OCI-LY7 (cell line): ENCODE results near the gene KCTD2. TPM values are rescaled to one million over a fixed set of nuclear protein-coding genes. Genes with fewer than 3 reads are reported as not detected.

ENCODE experiments used
- BruUV-seq: library from RNA; stranded (reverse); fragments of 400-500 nt; replicated peaks from 2 replicates; lab custom pipeline; 2021; lab: Mats Ljungman, UMichigan
- CTCF ChIA-PET: fragments of 300-600 bp; sonication (Branson Sonifier 250); formaldehyde crosslinking; loops from one replicate; lab custom pipeline; 2022; ENCODE audit warnings: antibody characterized with exemption; ENCODE audit not compliant: unreplicated experiment; lab: Charles Lee
- POLR2A ChIA-PET: fragments of 300-600 bp; sonication (Branson Sonifier 250); formaldehyde crosslinking; loops from one replicate; lab custom pipeline; 2022; ENCODE audit warnings: antibody characterized with exemption; lab: Charles Lee
- DNase-seq: peaks from one replicate; pipeline ENCODE4 v3.0.0-alpha.2; 2015; ENCODE audit warnings: low spot score
- H2AFZ ChIP-seq: fragments of 200-600 bp; sonication (generic), shearing (Covaris generic); 2 replicates; pipeline ENCODE4 v1.6.1; 2014; ENCODE audit warnings: mild to moderate bottlenecking, antibody characterized with exemption, low read length, moderate library complexity
- H3K27ac ChIP-seq: fragments of 200-600 bp; sonication (generic); 2 replicates; pipeline ENCODE4 v1.5.1; 2014; ENCODE audit warnings: mixed run types, low read depth, mild to moderate bottlenecking, moderate library complexity, low read length, inconsistent platforms; ENCODE audit not compliant: poor library complexity, severe bottlenecking
- H3K36me3 ChIP-seq: fragments of 200-600 bp; sonication (generic); 2 replicates; pipeline ENCODE4 v1.6.1; 2014; ENCODE audit warnings: mild to moderate bottlenecking, antibody characterized with exemption, low read length, moderate library complexity, mixed read lengths; ENCODE audit not compliant: insufficient read depth
- H3K4me1 ChIP-seq: fragments of 200-600 bp; sonication (generic); 2 replicates; pipeline ENCODE4 v1.5.1; 2014; ENCODE audit warnings: mild to moderate bottlenecking, low read length; ENCODE audit not compliant: insufficient read depth, poor library complexity, severe bottlenecking
- H3K4me2 ChIP-seq: fragments of 200-600 bp; sonication (generic); 2 replicates; pipeline ENCODE4 v1.6.1; 2014; ENCODE audit warnings: mild to moderate bottlenecking, low read length
- H3K4me3 ChIP-seq: fragments of 200-600 bp; sonication (generic); 2 replicates; pipeline ENCODE4 v1.5.1; 2014; ENCODE audit warnings: mild to moderate bottlenecking, low read depth, low read length; ENCODE audit not compliant: poor library complexity, severe bottlenecking
- H3K79me2 ChIP-seq: fragments of 200-600 bp; sonication (generic); 2 replicates; pipeline ENCODE4 v1.6.1; 2016; ENCODE audit warnings: low read depth, mild to moderate bottlenecking, low read length, moderate library complexity, mixed read lengths; ENCODE audit not compliant: insufficient read depth
- H3K9me2 ChIP-seq: fragments of 200-600 bp; sonication (generic); 2 replicates; pipeline ENCODE4 v1.6.1; 2016; ENCODE audit warnings: mild to moderate bottlenecking, low read length, mixed read lengths; ENCODE audit not compliant: insufficient read depth
- H3K9me3 ChIP-seq: fragments of 200-600 bp; sonication (generic); 2 replicates; pipeline ENCODE4 v1.6.1; 2014; ENCODE audit warnings: mild to moderate bottlenecking, mixed run types, low read length, mixed read lengths
- H4K20me1 ChIP-seq: fragments of 200-600 bp; sonication (generic); 2 replicates; pipeline ENCODE4 v1.6.1; 2014; ENCODE audit warnings: mild to moderate bottlenecking, antibody characterized with exemption, low read length, moderate library complexity, mixed read lengths; ENCODE audit not compliant: insufficient read depth
- CTCF ChIP-seq: fragments of 200-600 bp; sonication (generic); conservative IDR thresholded peaks from 2 replicates; pipeline ENCODE4 v1.5.1; 2014; ENCODE audit warnings: mild to moderate bottlenecking, antibody characterized with exemption, low read length, moderate library complexity, mixed read lengths
- EZH2phosphoT487 ChIP-seq: fragments of 200-600 bp; sonication (generic); IDR thresholded peaks from 2 replicates; pipeline ENCODE4 v1.6.1; 2018; ENCODE audit warnings: low read depth, borderline replicate concordance, mild to moderate bottlenecking, mixed run types, antibody characterized with exemption, low read length, moderate library complexity, mixed read lengths
- intact Hi-C: fragments of 100-400 bp; cut with micrococcal nuclease; formaldehyde crosslinking; loops from one replicate; pipeline ENCODE4 v1.10.0; 2022; ENCODE audit not compliant: unreplicated experiment
- total RNA-seq, 2 experiments: library from RNA; depleted of rRNA in 1 of 2; stranded (reverse); fragments of >200 nt in 1 of 2; shearing (Covaris generic) in 1 of 2; gene quantifications; 2 replicates each; pipeline ENCODE4 v1.2.3, GENCODE V29; 2014 to 2022

The KCTD2 gene
- total RNA-seq, 2 experiments from 2014 or later, result 21.0 to 29.8 TPM

- Histone ChIP-seq H3K4me1 (no peaks in the 10 kb centered on the region), H3K9me3 (no peaks in the 10 kb centered on the region), H3K27ac (no peak overlapping the region), H2AFZ (no peak overlapping the region), H3K36me3 (peaks cover 47% of the 10 kb centered on the region), H3K9me2 (no peaks in the 10 kb centered on the region), H4K20me1 (no peaks in the 10 kb centered on the region), H3K4me3 (no peak overlapping the region), H3K4me2 (no peak overlapping the region), H3K79me2 (no peaks in the 10 kb centered on the region)
- DNase-seq, result no peak
- intact Hi-C loops, result no loop called here
- POLR2A ChIA-PET, result interaction anchor here (0.7 kb wide), 1 partner anchor 89 kb away, joined by 5 read pairs; no protein-coding TSS in a partner anchor
- BruUV-seq, result no TSS peak
- CTCF ChIA-PET, result no interaction called here
- no peak for TF ChIP-seq CTCF
- TF ChIP-seq EZH2phosphoT487, result no peak
These were observed 18.6 kb downstream of the KCTD2 start for GRCh38 chr17:75065562-75066151.

GRCh38 chr17:75067856-75068255 lies 20.8 kb downstream of the KCTD2 start:
- ChIA-PET CTCF (no interaction called here), POLR2A (no interaction called here)

More at GRCh38 chr17:75067856-75068255, 20.8 kb downstream of the KCTD2 start:
- Histone ChIP-seq H3K36me3 (peaks cover 25% of the 10 kb centered on the region), H3K4me2 (no peak overlapping the region), H3K9me3 (no peaks in the 10 kb centered on the region), H3K27ac (no peak overlapping the region), H3K79me2 (no peaks in the 10 kb centered on the region), H2AFZ (no peak overlapping the region), H3K9me2 (no peaks in the 10 kb centered on the region), H4K20me1 (no peaks in the 10 kb centered on the region), H3K4me3 (no peak overlapping the region), H3K4me1 (no peaks in the 10 kb centered on the region)
- intact Hi-C loops, result no loop called here
- DNase-seq, result no peak
- no peak for TF ChIP-seq CTCF
- TF ChIP-seq EZH2phosphoT487, result no peak
- no TSS peak for BruUV-seq
